Measurements from ENCODE around the gene FGF22.

The FGF22 gene

GRCh38 chr19:658916-659839, 19.5 kb downstream of the FGF22 start:
- no peak for TF ChIP-seq CTCF (IDR thresholded peaks at IDR 0.05)
- TF ChIP-seq ZFX (IDR thresholded peaks at IDR 0.05; ENCODE audit: borderline replicate concordance) = no peak
- no peak overlapping the region for H3K27ac ChIP-seq

GRCh38 chr19:660793-661426, 21.2 kb downstream of the FGF22 start:
- H3K27ac ChIP-seq = peak overlapping the region; percentile 87
- no peak for TF ChIP-seq CTCF (IDR thresholded peaks at IDR 0.05)
- no peak for TF ChIP-seq ZFX (IDR thresholded peaks at IDR 0.05; ENCODE audit: borderline replicate concordance)

- H3K27ac ChIP-seq = peak overlapping the region; percentile 87
- TF ChIP-seq CTCF (IDR thresholded peaks at IDR 0.05) (no peak), ZFX (IDR thresholded peaks at IDR 0.05; ENCODE audit: borderline replicate concordance) (no peak)
Observed at GRCh38 chr19:661427-662196, 21.9 kb downstream of the FGF22 start.

GRCh38 chr19:662207-662961, 22.7 kb downstream of the FGF22 start:
- TF ChIP-seq ZFX (IDR thresholded peaks at IDR 0.05; ENCODE audit: borderline replicate concordance) = no peak
- no peak for TF ChIP-seq CTCF (IDR thresholded peaks at IDR 0.05)
- H3K27ac ChIP-seq = peak overlapping the region; percentile 87

GRCh38 chr19:662962-663681, 23.4 kb downstream of the FGF22 start, which contains the start of gene RNF126:
Gene RNF126, minus strand, starts transcription at chr19:663214. Its CDS starts 93 bp downstream, at chr19:663121.
- H3K27ac ChIP-seq = peak within 1 kb of the TSS; percentile 87
- TF ChIP-seq ZFX (IDR thresholded peaks at IDR 0.05; ENCODE audit: borderline replicate concordance) (no peak), CTCF (IDR thresholded peaks at IDR 0.05) (no peak)

GRCh38 chr19:663682-664117, 24.0 kb downstream of the FGF22 start:
- H3K27ac ChIP-seq = peak overlapping the region; percentile 87
- TF ChIP-seq CTCF (IDR thresholded peaks at IDR 0.05) = no peak
- TF ChIP-seq ZFX (IDR thresholded peaks at IDR 0.05; ENCODE audit: borderline replicate concordance) = no peak
